IPS-18a (cell line): ENCODE results near the gene ARSJ.
"Not testable (repeated sequence)": the region's sequence is repeated elsewhere in the genome, so short reads cannot be mapped to it uniquely, and the experiment has no call there.

Experiments used
- H3K27ac ChIP-seq: one replicate; pipeline ENCODE4 v1.5.1; 2013; ENCODE audit warnings: low read length
- H3K27me3 ChIP-seq: one replicate; pipeline ENCODE4 v1.6.1; 2013; ENCODE audit warnings: mild to moderate bottlenecking, low read length; ENCODE audit not compliant: control insufficient read depth, insufficient read depth
- H3K36me3 ChIP-seq: one replicate; pipeline ENCODE4 v1.6.1; 2013; ENCODE audit warnings: low read depth, low read length; ENCODE audit not compliant: control insufficient read depth
- H3K4me1 ChIP-seq: one replicate; pipeline ENCODE4 v1.6.1; 2013; ENCODE audit warnings: low read depth, low read length; ENCODE audit not compliant: control insufficient read depth
- H3K4me3 ChIP-seq: one replicate; pipeline ENCODE4 v1.5.1; 2013; ENCODE audit warnings: low read length
- H3K9ac ChIP-seq: one replicate; pipeline ENCODE4 v1.6.1; 2013; ENCODE audit warnings: mild to moderate bottlenecking, low read length, moderate library complexity
- H3K9me3 ChIP-seq: one replicate; pipeline ENCODE4 v1.6.1; 2013; ENCODE audit warnings: low read depth, low read length; ENCODE audit not compliant: control insufficient read depth

The ARSJ gene

GRCh38 chr4:113979148-113979904 is at the start of gene ARSJ:
Gene ARSJ, minus strand, starts transcription at chr4:113979647. Its CDS starts 813 bp downstream, at chr4:113978834.
- Histone ChIP-seq H3K9ac (peak within 1 kb of the TSS; percentile 57), H3K4me3 (peak within 1 kb of the TSS; percentile 81)

GRCh38 chr4:114028071-114028470 is 48.6 kb upstream of the ARSJ start:
- Histone ChIP-seq H3K9ac (no peak overlapping the region), H3K9me3 (no peaks in the 10 kb centered on the region), H3K27me3 (no peaks in the 10 kb centered on the region), H3K4me3 (no peak overlapping the region), H3K27ac (no peak overlapping the region), H3K4me1 (no peaks in the 10 kb centered on the region), H3K36me3 (no peaks in the 10 kb centered on the region)

More at GRCh38 chr4:113979148-113979904, at the start of gene ARSJ:
- Histone ChIP-seq H3K9me3 (no peaks in the 10 kb centered on the region), H3K27ac (no peak within 1 kb of the TSS), H3K36me3 (no peaks in the 10 kb centered on the region), H3K27me3 (peaks cover 14% of the 10 kb centered on the region), H3K4me1 (peaks cover 25% of the 10 kb centered on the region)

- Histone ChIP-seq H3K9me3 (no peaks in the 10 kb centered on the region), H3K27ac (no peak overlapping the region), H3K27me3 (no peaks in the 10 kb centered on the region), H3K4me1 (no peaks in the 10 kb centered on the region), H3K4me3 (no peak overlapping the region), H3K9ac (no peak overlapping the region), H3K36me3 (no peaks in the 10 kb centered on the region)
Measured at GRCh38 chr4:114027596-114027995, 48.1 kb upstream of the ARSJ start.

GRCh38 chr4:114026447-114026846 is 47.0 kb upstream of the ARSJ start:
- H3K4me1 ChIP-seq, result no peaks in the 10 kb centered on the region
- H3K9ac ChIP-seq, result no peak overlapping the region
- H3K36me3 ChIP-seq, result no peaks in the 10 kb centered on the region
- no peak overlapping the region for H3K27ac ChIP-seq
- H3K4me3 ChIP-seq, result no peak overlapping the region
- H3K27me3 ChIP-seq, result no peaks in the 10 kb centered on the region
- H3K9me3 ChIP-seq, result no peaks in the 10 kb centered on the region

- Histone ChIP-seq H3K9ac (no peak overlapping the region), H3K27ac (no peak overlapping the region), H3K4me3 (no peak overlapping the region), H3K9me3 (no peaks in the 10 kb centered on the region), H3K36me3 (no peaks in the 10 kb centered on the region), H3K4me1 (no peaks in the 10 kb centered on the region), H3K27me3 (no peaks in the 10 kb centered on the region)
Measured at GRCh38 chr4:114025176-114025777, 45.8 kb upstream of the ARSJ start.

GRCh38 chr4:114021451-114021850 is 42.0 kb upstream of the ARSJ start:
- Histone ChIP-seq H3K9ac (no peak overlapping the region), H3K27me3 (no peaks in the 10 kb centered on the region), H3K9me3 (no peaks in the 10 kb centered on the region), H3K4me3 (no peak overlapping the region), H3K4me1 (no peaks in the 10 kb centered on the region), H3K36me3 (no peaks in the 10 kb centered on the region), H3K27ac (no peak overlapping the region)

- no peak overlapping the region for H3K4me3 ChIP-seq
- no peaks in the 10 kb centered on the region for H3K4me1 ChIP-seq
- H3K36me3 ChIP-seq, result no peaks in the 10 kb centered on the region
- H3K9ac ChIP-seq, result no peak overlapping the region
- no peak overlapping the region for H3K27ac ChIP-seq
- H3K27me3 ChIP-seq, result no peaks in the 10 kb centered on the region
- no peaks in the 10 kb centered on the region for H3K9me3 ChIP-seq
Measured at GRCh38 chr4:114019969-114020358, 40.5 kb upstream of the ARSJ start.

GRCh38 chr4:114019276-114019968 is 40.0 kb upstream of the ARSJ start:
- H3K36me3 ChIP-seq, result no peaks in the 10 kb centered on the region
- H3K4me3 ChIP-seq, result no peak overlapping the region
- H3K27me3 ChIP-seq, result no peaks in the 10 kb centered on the region
- no peaks in the 10 kb centered on the region for H3K9me3 ChIP-seq
- no peak overlapping the region for H3K9ac ChIP-seq
- H3K4me1 ChIP-seq, result no peaks in the 10 kb centered on the region
- no peak overlapping the region for H3K27ac ChIP-seq

GRCh38 chr4:114017120-114017917 is 37.9 kb upstream of the ARSJ start:
- Histone ChIP-seq H3K4me1 (no peaks in the 10 kb centered on the region), H3K27me3 (no peaks in the 10 kb centered on the region), H3K9me3 (no peaks in the 10 kb centered on the region), H3K4me3 (no peak overlapping the region), H3K36me3 (no peaks in the 10 kb centered on the region), H3K27ac (no peak overlapping the region), H3K9ac (no peak overlapping the region)

- Histone ChIP-seq H3K4me3 (no peak overlapping the region), H3K9ac (no peak overlapping the region), H3K27me3 (no peaks in the 10 kb centered on the region), H3K4me1 (no peaks in the 10 kb centered on the region), H3K36me3 (no peaks in the 10 kb centered on the region), H3K27ac (no peak overlapping the region), H3K9me3 (no peaks in the 10 kb centered on the region)
Measured at GRCh38 chr4:114015444-114015899, 36.0 kb upstream of the ARSJ start.

GRCh38 chr4:114013201-114013600 is 33.8 kb upstream of the ARSJ start:
- not testable (repeated sequence) for H3K9me3 ChIP-seq, H3K4me1 ChIP-seq, H3K27ac ChIP-seq, H3K36me3 ChIP-seq, H3K9ac ChIP-seq, H3K27me3 ChIP-seq, H3K4me3 ChIP-seq
